GM12878 (cell line): ENCODE results near the gene PLGRKT. TPM values are rescaled to one million over a fixed set of nuclear protein-coding genes. Genes with fewer than 3 reads are reported as not detected.

Source experiments
- ATAC-seq: fragments of 200-7000 bp; cut with Tn5 transposase; 3 replicates; pipeline ENCODE4 v1.9.1; 2020; ENCODE audit warnings: mild to moderate bottlenecking, moderate library complexity
- BruUV-seq: library from RNA; stranded (reverse); fragments of 400-500 nt; replicated peaks from 2 replicates; lab custom pipeline; 2021; lab: Mats Ljungman, UMichigan
- CTCF ChIA-PET: fragments of 300-600 bp; sonication (Branson Sonifier 250); formaldehyde crosslinking; extraction: SDS; loops from one replicate; lab custom pipeline; 2021; ENCODE audit warnings: inconsistent platforms; lab: Yijun Ruan, JAX
- POLR2A ChIA-PET: fragments of 350-600 bp; formaldehyde crosslinking; extraction: SDS; loops from one replicate; lab custom pipeline; 2021; ENCODE audit warnings: inconsistent platforms; lab: Charles Lee
- RAD21 ChIA-PET: fragments of 300-600 bp; sonication (Branson Sonifier 250); formaldehyde crosslinking; loops from one replicate; lab custom pipeline; 2023; ENCODE audit warnings: antibody characterized with exemption; ENCODE audit not compliant: unreplicated experiment; lab: Charles Lee
- SMC1A ChIA-PET: fragments of 300-600 bp; sonication (Branson Sonifier 250); formaldehyde crosslinking; loops from one replicate; lab custom pipeline; 2023; ENCODE audit not compliant: unreplicated experiment, uncharacterized antibody; lab: Charles Lee
- DNase-seq: peaks from one replicate; pipeline ENCODE4 v3.0.0-alpha.2; 2011; ENCODE audit warnings: low read depth, low spot score
- FAIRE-seq: peaks from 3 replicates; lab custom pipeline; 2011; peaks lifted over from hg19 to GRCh38; lab: Jason Lieb, UNC
- H2AFZ ChIP-seq: 2 replicates; pipeline ENCODE4 v1.6.0; 2011; ENCODE audit warnings: low read depth, low read length, control low read depth; ENCODE audit not compliant: control insufficient read depth
- H3K27ac ChIP-seq: 2 replicates; pipeline ENCODE4 v1.5.1; 2011; ENCODE audit warnings: control low read depth; ENCODE audit not compliant: control insufficient read depth, insufficient read depth
- H3K27me3 ChIP-seq, 2 experiments: replicated peaks in 1 of 2; 2 replicates each; pipeline versions ENCODE4 v1.6.0 to v1.6.1; 2011; ENCODE audit warnings: low read length in 1 of 2; ENCODE audit not compliant: control insufficient read depth in 2 of 2, insufficient read depth in 2 of 2
- H3K36me3 ChIP-seq, 2 experiments: 2 replicates each; pipeline ENCODE4 v1.5.1; 2011; ENCODE audit warnings: low read length in 1 of 2; ENCODE audit not compliant: control insufficient read depth in 2 of 2, insufficient read depth in 2 of 2
- H3K4me1 ChIP-seq: 2 replicates; pipeline ENCODE4 v1.6.1; 2011; ENCODE audit warnings: mild to moderate bottlenecking, low read length, moderate library complexity, mixed read lengths; ENCODE audit not compliant: control insufficient read depth, insufficient read depth
- H3K4me2 ChIP-seq: 2 replicates; pipeline ENCODE4 v1.6.0; 2011; ENCODE audit warnings: control low read depth; ENCODE audit not compliant: control insufficient read depth, insufficient read depth
- H3K4me3 ChIP-seq: fragments of 200-600 bp; sonication (generic); 2 replicates; pipeline ENCODE4 v1.5.1; 2016
- H3K79me2 ChIP-seq: 2 replicates; pipeline ENCODE4 v1.6.0; 2011; ENCODE audit warnings: low read length; ENCODE audit not compliant: control insufficient read depth, insufficient read depth
- H3K9ac ChIP-seq: 2 replicates; pipeline ENCODE4 v1.8.0; 2011; ENCODE audit warnings: low read length, control low read depth, mixed read lengths; ENCODE audit not compliant: control insufficient read depth, insufficient read depth
- H3K9me3 ChIP-seq: replicated peaks from 3 replicates; pipeline ENCODE4 v1.5.1; 2011; ENCODE audit warnings: mild to moderate bottlenecking, low read length; ENCODE audit not compliant: control insufficient read depth, insufficient read depth
- H4K20me1 ChIP-seq: 2 replicates; pipeline ENCODE4 v1.6.0; 2011; ENCODE audit not compliant: control insufficient read depth, insufficient read depth
- CBFB ChIP-seq: IDR thresholded peaks from 2 replicates; pipeline ENCODE4 v1.6.1; 2016; ENCODE audit warnings: antibody characterized with exemption, low read depth
- IKZF2 ChIP-seq, 2 experiments: fragments of 450-650 bp; IDR thresholded peaks; 2 replicates each; pipeline ENCODE4 v1.6.1; 2017; ENCODE audit warnings: mild to moderate bottlenecking in 2 of 2, moderate library complexity in 2 of 2
- MEF2B ChIP-seq: fragments of 450-650 bp; IDR thresholded peaks from 2 replicates; pipeline ENCODE4 v1.6.1; 2018; ENCODE audit warnings: mild to moderate bottlenecking, moderate library complexity; ENCODE audit not compliant: partially characterized antibody, poor library complexity, severe bottlenecking
- MTA2 ChIP-seq: fragments of 450-650 bp; IDR thresholded peaks from 2 replicates; pipeline ENCODE4 v1.6.1; 2016; ENCODE audit warnings: low read depth, mild to moderate bottlenecking, moderate library complexity
- RAD51 ChIP-seq: fragments of 450-650 bp; IDR thresholded peaks from 2 replicates; pipeline ENCODE4 v1.6.1; 2016; ENCODE audit warnings: moderate library complexity, mild to moderate bottlenecking, inconsistent platforms
- RFX5 ChIP-seq: IDR thresholded peaks from 2 replicates; pipeline ENCODE4 v1.6.1; 2011; ENCODE audit warnings: low read depth, low read length, improper control_type of control experiment
- SIX5 ChIP-seq: IDR thresholded peaks from 2 replicates; pipeline ENCODE4 v1.6.1; 2011; ENCODE audit warnings: mild to moderate bottlenecking, low read depth, low read length, moderate library complexity; ENCODE audit not compliant: severe bottlenecking
- SUPT20H ChIP-seq: IDR thresholded peaks from 2 replicates; pipeline ENCODE4 v1.6.1; 2011; ENCODE audit warnings: low read depth, mild to moderate bottlenecking, low read length, moderate library complexity, borderline replicate concordance; ENCODE audit not compliant: control insufficient read depth
- ZNF207 ChIP-seq: fragments of 450-650 bp; IDR thresholded peaks from 2 replicates; pipeline ENCODE4 v1.6.1; 2014; ENCODE audit warnings: antibody characterized with exemption, mild to moderate bottlenecking, borderline replicate concordance
- ZNF384 ChIP-seq: IDR thresholded peaks from 2 replicates; pipeline ENCODE4 v1.6.1; 2012; ENCODE audit warnings: low read depth, mild to moderate bottlenecking, low read length, improper control_type of control experiment, borderline replicate concordance
- WGBS: methylation state at CpG from one replicate; pipeline ENCODE4 v1.1.6; 2016; ENCODE audit warnings: low lambda C conversion rate; ENCODE audit not compliant: insufficient replicate concordance, insufficient coverage; ENCODE audit errors: missing lambda C conversion rate; 5-methylcytosine and 5-hydroxymethylcytosine counted together
- in situ Hi-C: fragments of 300-500 bp; cut with MboI; formaldehyde crosslinking; loops from 9 replicates; pipeline ENCODE4 v1.14.3; 2018; ENCODE audit warnings: mixed read lengths
- intact Hi-C: fragments of 100-400 bp; cut with micrococcal nuclease; formaldehyde crosslinking; loops from one replicate; pipeline ENCODE4 v1.14.2; 2022; ENCODE audit not compliant: unreplicated experiment
- polyA plus RNA-seq, 11 experiments: library from polyadenylated mRNA; depleted of rRNA in 4 of 11; unstranded in 6 of 11; stranded (reverse) in 5 of 11; fragments of >200 nt; fragmentation: Nextera tagmentation in 4 of 11; fragmentation: Illumina TruSeq in 1 of 11; extraction: Ambion mirVana in 4 of 11; extraction: Trizol in 1 of 11; gene quantifications; 1 replicate in 1 of 11; 2 replicates in 10 of 11; pipeline versions ENCODE4 v1.2.1 to v1.2.3, GENCODE V29; 2011 to 2016; ENCODE audit warnings: inconsistent platforms in 2 of 11, missing spikeins in 2 of 11, low read depth in 1 of 11
- total RNA-seq, 4 experiments: library from RNA; depleted of rRNA in 3 of 4; stranded (reverse); fragments of >200 nt in 3 of 4; fragmentation: Illumina TruSeq in 1 of 4; extraction: Trizol in 1 of 4; gene quantifications; 2 replicates each; pipeline versions ENCODE4 v1.2.1 to v1.2.3, GENCODE V29; 2013 to 2021
- TF ChIP-seq, protein P1 (sequence below): IDR thresholded peaks from 2 replicates; pipeline ENCODE4 v1.6.1; 2012; ENCODE audit warnings: low read depth, low read length, improper control_type of control experiment

Gene PLGRKT
- total and polyA plus RNA-seq, 10 of the 15 experiments (the other 5 are each of a cell fraction or from before 2014, with no cell fraction given): 25.2 to 72.3 (median 38.4) TPM

DNA sequence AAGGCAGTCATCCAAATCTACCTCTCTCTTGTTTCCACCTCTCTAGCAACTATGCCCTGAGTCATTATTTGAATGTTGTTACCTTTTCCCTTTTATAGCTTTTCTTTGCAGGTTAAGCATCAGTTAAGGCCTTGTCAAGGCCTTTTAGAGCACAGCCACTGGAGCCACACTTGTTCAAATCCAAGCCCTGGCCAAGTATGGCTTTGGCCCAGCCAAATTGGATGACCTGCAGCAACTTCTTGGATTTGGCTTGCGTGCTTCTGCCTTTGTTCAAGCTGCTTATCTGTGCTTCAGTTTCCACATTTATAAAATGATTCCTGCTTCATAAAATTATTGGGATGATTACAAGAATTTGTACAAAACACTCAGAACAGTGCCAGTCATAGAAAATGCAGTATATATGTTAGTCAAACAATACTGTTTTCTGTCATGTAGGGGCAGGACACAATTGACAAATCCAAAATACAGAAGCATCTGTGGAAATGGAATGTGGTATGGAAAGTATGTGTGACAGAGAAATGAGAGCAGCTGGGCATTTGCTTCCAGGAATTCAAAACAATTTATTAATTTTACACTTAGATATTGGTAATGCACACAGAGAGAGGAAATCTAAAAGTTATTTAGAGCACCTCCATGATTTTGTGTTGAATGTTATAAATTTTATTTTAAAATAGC, 80.2 kb downstream of the PLGRKT start:
- in situ Hi-C loops: no loop called here
- Histone ChIP-seq H3K9me3 (no peaks in the 10 kb centered on the region; the same call in 2 of the 3 replicates), H3K9ac (no peak overlapping the region), H3K27ac (no peak overlapping the region), H3K27me3 (no peaks in the 10 kb centered on the region), H3K4me2 (no peak overlapping the region), H2AFZ (no peak overlapping the region), H4K20me1 (no peaks in the 10 kb centered on the region), H3K4me3 (no peak overlapping the region), H3K4me1 (no peaks in the 10 kb centered on the region), H3K79me2 (no peaks in the 10 kb centered on the region), H3K36me3 (no peaks in the 10 kb centered on the region; a peak in 1 of 4 replicates)
- no peak for DNase-seq
- 90% methylated on average over 1 of the region's 1 CpG for WGBS
- ChIA-PET RAD21 (interaction anchor here (2.2 kb wide), 1 partner anchor 171 kb away, joined by 5 read pairs; no protein-coding TSS in a partner anchor), SMC1A (interaction anchor here (1.0 kb wide), 1 partner anchor 38 kb away, joined by 3 read pairs; no protein-coding TSS in a partner anchor), CTCF (interaction anchor here (1.0 to 1.6 kb wide), 3 partner anchors 17 to 20 kb away, joined by 3 read pairs; partner anchors contain the start of gene RLN1), POLR2A (interaction anchor here (0.6 kb wide), 1 partner anchor 655 kb away, joined by 4 read pairs; no protein-coding TSS in a partner anchor)
- ATAC-seq: no peak
- no peak for TF ChIP-seq SUPT20H
- no peak for TF ChIP-seq MEF2B
- TF ChIP-seq, protein P1, sequence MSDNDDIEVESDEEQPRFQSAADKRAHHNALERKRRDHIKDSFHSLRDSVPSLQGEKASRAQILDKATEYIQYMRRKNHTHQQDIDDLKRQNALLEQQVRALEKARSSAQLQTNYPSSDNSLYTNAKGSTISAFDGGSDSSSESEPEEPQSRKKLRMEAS: no peak
- no peak for TF ChIP-seq MTA2
- no peak for TF ChIP-seq IKZF2 (IDR thresholded peaks at IDR 0.05)
- TF ChIP-seq ZNF207: no peak
- TF ChIP-seq RAD51: no peak
- TF ChIP-seq CBFB: no peak
- no peak for TF ChIP-seq SIX5
- no peak for TF ChIP-seq RFX5
- TF ChIP-seq ZNF384: no peak
- FAIRE-seq: no peak
- intact Hi-C loops: no loop called here
- no TSS peak for BruUV-seq
